Measurements from ENCODE around the gene DOLPP1.

The DOLPP1 gene

DNA sequence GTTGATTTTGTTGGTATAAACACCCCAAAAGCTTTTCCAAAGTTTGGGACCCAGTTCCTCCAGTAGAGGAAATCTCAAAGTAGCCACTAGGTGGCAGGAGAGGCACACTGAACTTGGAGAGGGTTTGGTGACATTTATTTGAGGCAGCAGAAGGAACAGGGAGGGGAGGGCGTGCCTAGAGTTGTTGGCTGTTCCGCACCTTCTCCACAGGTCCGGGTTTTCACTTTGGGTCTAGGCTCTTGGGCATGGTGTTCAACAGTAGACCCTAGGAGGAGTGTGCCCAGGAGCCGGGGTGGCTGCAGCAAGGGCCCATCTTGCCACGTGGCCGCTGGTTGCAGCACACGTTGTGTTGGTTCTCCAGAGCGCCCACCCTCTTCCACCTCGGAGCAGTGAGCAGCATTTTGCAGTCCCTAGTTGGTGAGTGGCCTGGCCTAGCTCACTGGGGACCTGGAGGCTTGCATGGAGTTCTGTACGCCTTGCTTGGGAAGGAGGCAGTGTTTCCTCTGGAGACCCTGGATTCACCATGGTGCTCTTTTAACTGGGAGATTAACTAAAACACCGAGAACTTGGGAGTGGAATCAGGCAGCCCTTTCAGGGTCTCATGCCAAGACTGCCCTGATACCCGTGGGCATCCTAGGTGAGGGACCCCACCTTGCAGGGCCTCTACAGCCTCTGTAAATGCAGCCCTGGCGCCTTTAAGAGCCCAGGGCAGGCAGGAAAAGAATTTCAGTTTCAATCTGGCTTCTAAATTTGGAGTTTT, 58.5 kb downstream of the DOLPP1 start:
- DNase-seq (ENCODE audit: low spot score) = peak; percentile 89

DNA sequence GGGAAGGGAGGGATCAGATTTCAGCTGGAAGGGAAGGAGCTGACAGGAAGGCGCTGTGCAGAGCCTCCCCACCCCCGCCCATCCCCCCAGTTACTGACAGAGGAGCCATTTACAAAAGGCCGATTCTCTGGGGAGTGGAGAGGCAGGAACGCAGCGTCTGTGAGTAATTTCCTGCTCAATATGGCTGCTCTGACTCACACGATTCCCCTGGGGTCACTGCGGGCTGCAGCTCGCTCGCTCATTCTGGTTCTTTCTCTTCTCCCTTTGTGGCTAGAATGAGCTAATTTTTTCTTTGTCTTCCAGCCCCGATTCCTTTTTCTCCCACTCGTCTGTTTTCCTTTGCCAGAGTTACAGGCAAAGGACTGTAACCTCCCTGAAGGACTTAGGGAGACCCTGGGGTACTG, 59.1 kb downstream of the DOLPP1 start:
- peak; percentile 62 for DNase-seq (ENCODE audit: low spot score)
